DMS79 treated with DMSO at 0.1 percent for 48 hours (cell line): Measurements from ENCODE around the gene ZNF575.
"Not testable (repeated sequence)": the region's sequence is repeated elsewhere in the genome, so short reads cannot be mapped to it uniquely, and the experiment has no call there.

ENCODE experiments used
- DNase-seq: peaks from one replicate; lab custom pipeline; 2025; lab: John Stamatoyannopoulos, UW

The ZNF575 gene

GRCh38 chr19:43511324-43511723 is 21.7 kb upstream of the ZNF575 start:
- DNase-seq = no peak

- DNase-seq = peak; percentile 91
Observed at GRCh38 chr19:43512399-43512798, 20.6 kb upstream of the ZNF575 start.

- DNase-seq = no peak
Observed at GRCh38 chr19:43518051-43518450, 14.9 kb upstream of the ZNF575 start.

GRCh38 chr19:43519436-43520088 is 13.4 kb upstream of the ZNF575 start:
- peak; percentile 74 for DNase-seq

- no peak for DNase-seq
Observed at GRCh38 chr19:43522929-43523328, 10.1 kb upstream of the ZNF575 start.

GRCh38 chr19:43523696-43524095 is 9.3 kb upstream of the ZNF575 start:
- DNase-seq = not testable (repeated sequence)

GRCh38 chr19:43524922-43525835 is 7.8 kb upstream of the ZNF575 start:
- DNase-seq = peak; percentile 3

GRCh38 chr19:43525836-43526771 is 6.9 kb upstream of the ZNF575 start:
- no peak for DNase-seq

GRCh38 chr19:43526884-43527859 is 5.8 kb upstream of the ZNF575 start, which contains the start of gene ETHE1:
TSS of gene ETHE1 (minus strand) at chr19:43527201. CDS start at chr19:43527177, 24 bp downstream.
- peak; percentile 37 for DNase-seq

- peak; percentile 90 for DNase-seq
Observed at GRCh38 chr19:43527860-43528622, 4.9 kb upstream of the ZNF575 start.

GRCh38 chr19:43532571-43532961 is 422 bp upstream of the ZNF575 start:
- DNase-seq = no peak

- DNase-seq = peak; percentile 38
Observed at GRCh38 chr19:43533546-43534304, 737 bp downstream of the ZNF575 start.

GRCh38 chr19:43534305-43534815 is 1.4 kb downstream of the ZNF575 start:
- no peak for DNase-seq

- no peak for DNase-seq
Observed at GRCh38 chr19:43534816-43535761, 2.1 kb downstream of the ZNF575 start.

GRCh38 chr19:43538922-43539321 is 5.9 kb downstream of the ZNF575 start:
- DNase-seq = no peak

- DNase-seq = no peak
Observed at GRCh38 chr19:43540381-43540780, 7.4 kb downstream of the ZNF575 start.

- no peak for DNase-seq
Observed at GRCh38 chr19:43541920-43542650, 9.1 kb downstream of the ZNF575 start.
